ENCODE data around the gene LYPD5. TPM values are rescaled to one million over a fixed set of nuclear protein-coding genes. Genes with fewer than 3 reads are reported as not detected.
A peak's percentile ranks its signal among the peaks of the same experiment; 100 is the strongest.

Gene LYPD5
- total RNA-seq, 1 donor from 2014 or later: not detected

- no peak for DNase-seq (ENCODE audit: extremely low spot score, unreplicated experiment)
- Mint-ChIP-seq H3K4me1 (ENCODE audit: unreplicated experiment) (peaks cover 41% of the 10 kb centered on the region), H3K4me3 (ENCODE audit: unreplicated experiment) (no peak overlapping the region), H3K27me3 (ENCODE audit: unreplicated experiment) (peaks cover 5% of the 10 kb centered on the region), H3K36me3 (ENCODE audit: unreplicated experiment) (no peaks in the 10 kb centered on the region), H3K27ac (ENCODE audit: unreplicated experiment) (peak overlapping the region; percentile 12), H3K9me3 (ENCODE audit: unreplicated experiment) (no peaks in the 10 kb centered on the region)
- TF ChIP-seq CTCF (IDR thresholded peaks at IDR 0.05): no peak
These were observed 17.8 kb downstream of the LYPD5 start for GRCh38 chr19:43784241-43784980.

DNA sequence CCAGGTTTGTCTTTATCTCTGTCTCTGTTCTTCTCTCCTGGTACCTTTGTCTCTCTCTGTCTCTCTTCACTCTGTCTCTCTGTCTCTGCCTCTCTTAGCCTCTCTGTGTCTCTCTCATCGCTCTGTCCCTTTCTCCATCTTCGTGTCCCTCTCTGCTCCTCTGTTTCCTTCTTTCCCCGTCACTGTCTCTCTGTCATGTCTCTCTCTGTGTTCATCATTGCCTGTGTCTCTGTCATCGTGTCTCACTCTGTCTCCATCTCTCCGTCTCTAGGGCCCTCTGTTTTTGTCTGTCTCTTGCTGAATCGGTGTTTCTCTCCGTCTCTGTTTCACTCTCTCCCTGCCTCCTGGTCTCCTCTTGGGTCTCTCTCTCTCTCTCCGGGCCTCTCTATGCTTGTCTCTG, 18.6 kb downstream of the LYPD5 start:
- Mint-ChIP-seq H3K36me3 (ENCODE audit: unreplicated experiment) (no peaks in the 10 kb centered on the region), H3K27me3 (ENCODE audit: unreplicated experiment) (peaks cover 3% of the 10 kb centered on the region), H3K4me3 (ENCODE audit: unreplicated experiment) (no peak overlapping the region), H3K9me3 (ENCODE audit: unreplicated experiment) (no peaks in the 10 kb centered on the region), H3K4me1 (ENCODE audit: unreplicated experiment) (peaks cover 43% of the 10 kb centered on the region), H3K27ac (ENCODE audit: unreplicated experiment) (no peak overlapping the region)
- TF ChIP-seq CTCF (IDR thresholded peaks at IDR 0.05): no peak
- DNase-seq (ENCODE audit: extremely low spot score, unreplicated experiment): no peak

DNA sequence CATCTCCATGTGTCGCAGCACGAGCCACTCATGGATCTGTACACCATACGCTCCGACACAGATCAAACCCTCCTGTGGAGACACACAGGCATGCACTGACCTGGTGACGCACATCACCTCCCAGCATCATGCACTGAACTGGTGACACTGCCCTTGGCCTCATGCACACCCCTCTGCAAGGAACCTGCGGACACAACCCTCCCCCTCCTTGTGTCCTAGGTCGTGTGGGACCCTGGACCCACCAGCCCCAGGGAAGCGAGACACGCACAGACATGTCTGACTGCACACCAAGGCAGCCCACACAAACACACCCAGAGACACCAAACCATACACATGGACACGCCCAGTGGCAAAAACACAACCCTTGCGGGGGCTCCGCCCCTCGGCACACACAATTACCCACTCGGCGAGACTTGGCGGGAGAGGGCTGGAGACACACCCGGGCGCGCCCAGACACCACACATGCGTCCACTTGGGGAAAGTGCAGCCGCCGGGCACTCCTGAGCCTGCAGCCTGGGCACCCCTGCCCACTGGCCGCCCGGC, 19.5 kb downstream of the LYPD5 start:
- no peak for DNase-seq (ENCODE audit: extremely low spot score, unreplicated experiment)
- H3K4me3 Mint-ChIP-seq (ENCODE audit: unreplicated experiment): no peak overlapping the region
- no peak for TF ChIP-seq CTCF (IDR thresholded peaks at IDR 0.05)

GRCh38 chr19:43782311-43782660, 20.0 kb downstream of the LYPD5 start:
- H3K4me3 Mint-ChIP-seq (ENCODE audit: unreplicated experiment): no peak overlapping the region
- DNase-seq (ENCODE audit: extremely low spot score, unreplicated experiment): no peak
- TF ChIP-seq CTCF (IDR thresholded peaks at IDR 0.05): no peak
- no peaks in the 10 kb centered on the region for H3K27me3 Mint-ChIP-seq (ENCODE audit: unreplicated experiment)
- H3K4me1 Mint-ChIP-seq (ENCODE audit: unreplicated experiment): peaks cover 55% of the 10 kb centered on the region
- no peaks in the 10 kb centered on the region for H3K36me3 Mint-ChIP-seq (ENCODE audit: unreplicated experiment)
- H3K27ac Mint-ChIP-seq (ENCODE audit: unreplicated experiment): no peak overlapping the region
- no peaks in the 10 kb centered on the region for H3K9me3 Mint-ChIP-seq (ENCODE audit: unreplicated experiment)

More for the DNA sequence above, 19.5 kb downstream of the LYPD5 start:
- Mint-ChIP-seq H3K27ac (ENCODE audit: unreplicated experiment) (no peak overlapping the region), H3K36me3 (ENCODE audit: unreplicated experiment) (no peaks in the 10 kb centered on the region), H3K4me1 (ENCODE audit: unreplicated experiment) (peaks cover 50% of the 10 kb centered on the region), H3K9me3 (ENCODE audit: unreplicated experiment) (no peaks in the 10 kb centered on the region), H3K27me3 (ENCODE audit: unreplicated experiment) (peaks cover 2% of the 10 kb centered on the region)

DNA sequence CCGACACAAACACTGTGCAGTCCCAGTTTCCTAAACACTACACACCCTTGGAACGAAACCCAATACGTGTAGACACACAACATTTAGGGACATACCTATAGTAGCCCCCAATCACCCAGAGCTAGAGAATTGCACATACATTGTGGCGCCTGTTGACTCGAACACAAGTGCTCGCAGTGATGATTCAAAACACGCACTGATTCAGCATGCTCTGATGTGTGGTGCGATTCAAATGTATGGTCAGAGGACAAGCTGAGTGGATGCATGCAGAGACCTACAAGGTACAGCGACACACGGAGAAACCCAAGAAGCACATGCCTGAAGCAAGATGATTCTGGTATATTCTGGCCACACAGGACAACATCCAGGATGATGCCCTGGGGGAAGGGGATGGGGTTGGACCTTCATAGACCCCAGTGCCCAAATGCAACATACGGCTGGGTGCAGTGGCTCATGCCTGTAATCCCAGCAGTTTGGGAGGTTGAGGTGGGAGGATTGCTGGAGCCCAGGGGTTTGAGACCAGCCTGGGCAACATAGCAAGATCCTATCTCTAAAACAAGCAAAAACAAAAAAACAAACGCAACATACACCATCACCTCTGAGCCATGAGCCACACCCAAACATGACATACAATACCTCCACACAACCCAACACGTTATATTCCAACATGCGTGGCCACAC, 20.5 kb downstream of the LYPD5 start:
- Mint-ChIP-seq H3K36me3 (ENCODE audit: unreplicated experiment) (no peaks in the 10 kb centered on the region), H3K4me1 (ENCODE audit: unreplicated experiment) (peaks cover 60% of the 10 kb centered on the region), H3K9me3 (ENCODE audit: unreplicated experiment) (no peaks in the 10 kb centered on the region), H3K27me3 (ENCODE audit: unreplicated experiment) (no peaks in the 10 kb centered on the region), H3K4me3 (ENCODE audit: unreplicated experiment) (no peak overlapping the region), H3K27ac (ENCODE audit: unreplicated experiment) (no peak overlapping the region)
- no peak for DNase-seq (ENCODE audit: extremely low spot score, unreplicated experiment)
- no peak for TF ChIP-seq CTCF (IDR thresholded peaks at IDR 0.05)

Data from osteocyte (in vitro differentiated cells).